ENCODE results near the gene VPS13D. TPM values are rescaled to one million over a fixed set of nuclear protein-coding genes. Genes with fewer than 3 reads are reported as not detected.

The VPS13D gene
- total and polyA plus RNA-seq, 2 experiments from 2014 or later = 10.7 to 34.9 TPM

DNA sequence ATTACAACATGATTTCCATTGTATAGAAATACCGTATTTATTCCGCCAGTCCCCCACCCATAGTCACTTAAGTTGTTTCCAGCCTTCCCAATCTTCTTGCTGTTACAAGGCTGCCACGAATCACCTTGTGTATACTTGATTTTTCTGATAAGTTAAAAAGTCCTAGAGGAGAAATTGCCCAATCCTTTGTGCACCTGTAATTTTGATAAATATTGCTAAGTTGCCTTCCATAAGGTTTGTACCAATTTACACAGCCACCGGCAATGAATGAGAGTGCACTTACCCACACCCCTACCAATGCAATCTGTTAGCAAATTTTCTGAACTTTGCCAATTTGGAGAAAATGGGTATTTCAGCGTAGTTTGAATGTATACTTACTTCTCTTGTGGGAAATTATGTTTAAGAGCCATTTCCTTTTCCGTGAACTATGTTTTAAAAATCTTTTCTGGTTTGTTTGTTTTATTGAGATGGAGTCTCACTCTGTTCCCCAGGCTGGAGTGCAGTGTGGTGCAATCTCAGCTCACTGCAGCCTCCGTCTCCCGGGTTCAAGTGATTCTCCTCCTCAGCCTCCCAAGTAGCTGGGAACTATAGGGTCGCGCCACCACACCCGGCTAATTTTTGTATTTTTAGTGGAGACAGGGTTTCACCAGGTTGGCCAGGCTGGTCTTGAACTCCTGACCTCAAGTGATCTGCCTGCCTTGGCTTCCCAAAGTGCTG lies 300.8 kb downstream of the VPS13D start:
- H4K20me1 ChIP-seq (replicated peaks; ENCODE audit: insufficient read depth) = no peaks in the 10 kb centered on the region
- no peaks in the 10 kb centered on the region for H3K27me3 ChIP-seq (ENCODE audit: insufficient read depth)
- H3F3A ChIP-seq (replicated peaks; ENCODE audit: low read depth) = no peaks in the 10 kb centered on the region
- Mint-ChIP-seq H3K27me3 (ENCODE audit: insufficient read depth, low read depth, poor library complexity) (no peaks in the 10 kb centered on the region), H3K4me3 (no peak overlapping the region), H3K36me3 (ENCODE audit: low read depth) (no peaks in the 10 kb centered on the region), H3K4me1 (peaks cover 2% of the 10 kb centered on the region; the same call in 1 of the 3 replicates), H3K9me3 (no peaks in the 10 kb centered on the region), H3K27ac (no peak overlapping the region)
- H3K27ac ChIP-seq (ENCODE audit: low read depth) = no peak overlapping the region
- H3K4me3 ChIP-seq = no peak overlapping the region
- H3K36me3 ChIP-seq (ENCODE audit: insufficient read depth) = no peaks in the 10 kb centered on the region
- TF ChIP-seq EZH2 (IDR thresholded peaks at IDR 0.05; ENCODE audit: low read depth, unreplicated experiment) (no peak), JUNB (IDR thresholded peaks at IDR 0.05; ENCODE audit: unreplicated experiment) (no peak), REST (IDR thresholded peaks at IDR 0.05; ENCODE audit: unreplicated experiment) (no peak), CTCF (conservative IDR thresholded peaks at IDR 0.05; ENCODE audit: low read depth in 2 of 2) (no peak), CREB1 (CRISPR knock-in tag; IDR thresholded peaks at IDR 0.05; ENCODE audit: low read depth) (no peak), ZNF331 (CRISPR knock-in tag; IDR thresholded peaks at IDR 0.05; ENCODE audit: low read depth) (no peak), STAT1 (IDR thresholded peaks at IDR 0.05; ENCODE audit: unreplicated experiment) (no peak), ZNF114 (CRISPR knock-in tag; IDR thresholded peaks at IDR 0.05) (no peak), EZH2phosphoT487 (IDR thresholded peaks at IDR 0.05; ENCODE audit: unreplicated experiment) (no peak), POLR2AphosphoS5 (IDR thresholded peaks at IDR 0.05; ENCODE audit: low read depth) (no peak), NANOG (IDR thresholded peaks at IDR 0.05; ENCODE audit: borderline replicate concordance) (no peak)
- TF ChIP-seq, protein P1, sequence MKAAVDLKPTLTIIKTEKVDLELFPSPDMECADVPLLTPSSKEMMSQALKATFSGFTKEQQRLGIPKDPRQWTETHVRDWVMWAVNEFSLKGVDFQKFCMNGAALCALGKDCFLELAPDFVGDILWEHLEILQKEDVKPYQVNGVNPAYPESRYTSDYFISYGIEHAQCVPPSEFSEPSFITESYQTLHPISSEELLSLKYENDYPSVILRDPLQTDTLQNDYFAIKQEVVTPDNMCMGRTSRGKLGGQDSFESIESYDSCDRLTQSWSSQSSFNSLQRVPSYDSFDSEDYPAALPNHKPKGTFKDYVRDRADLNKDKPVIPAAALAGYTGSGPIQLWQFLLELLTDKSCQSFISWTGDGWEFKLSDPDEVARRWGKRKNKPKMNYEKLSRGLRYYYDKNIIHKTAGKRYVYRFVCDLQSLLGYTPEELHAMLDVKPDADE (IDR thresholded peaks at IDR 0.05) = no peak
- TF ChIP-seq, protein P2, sequence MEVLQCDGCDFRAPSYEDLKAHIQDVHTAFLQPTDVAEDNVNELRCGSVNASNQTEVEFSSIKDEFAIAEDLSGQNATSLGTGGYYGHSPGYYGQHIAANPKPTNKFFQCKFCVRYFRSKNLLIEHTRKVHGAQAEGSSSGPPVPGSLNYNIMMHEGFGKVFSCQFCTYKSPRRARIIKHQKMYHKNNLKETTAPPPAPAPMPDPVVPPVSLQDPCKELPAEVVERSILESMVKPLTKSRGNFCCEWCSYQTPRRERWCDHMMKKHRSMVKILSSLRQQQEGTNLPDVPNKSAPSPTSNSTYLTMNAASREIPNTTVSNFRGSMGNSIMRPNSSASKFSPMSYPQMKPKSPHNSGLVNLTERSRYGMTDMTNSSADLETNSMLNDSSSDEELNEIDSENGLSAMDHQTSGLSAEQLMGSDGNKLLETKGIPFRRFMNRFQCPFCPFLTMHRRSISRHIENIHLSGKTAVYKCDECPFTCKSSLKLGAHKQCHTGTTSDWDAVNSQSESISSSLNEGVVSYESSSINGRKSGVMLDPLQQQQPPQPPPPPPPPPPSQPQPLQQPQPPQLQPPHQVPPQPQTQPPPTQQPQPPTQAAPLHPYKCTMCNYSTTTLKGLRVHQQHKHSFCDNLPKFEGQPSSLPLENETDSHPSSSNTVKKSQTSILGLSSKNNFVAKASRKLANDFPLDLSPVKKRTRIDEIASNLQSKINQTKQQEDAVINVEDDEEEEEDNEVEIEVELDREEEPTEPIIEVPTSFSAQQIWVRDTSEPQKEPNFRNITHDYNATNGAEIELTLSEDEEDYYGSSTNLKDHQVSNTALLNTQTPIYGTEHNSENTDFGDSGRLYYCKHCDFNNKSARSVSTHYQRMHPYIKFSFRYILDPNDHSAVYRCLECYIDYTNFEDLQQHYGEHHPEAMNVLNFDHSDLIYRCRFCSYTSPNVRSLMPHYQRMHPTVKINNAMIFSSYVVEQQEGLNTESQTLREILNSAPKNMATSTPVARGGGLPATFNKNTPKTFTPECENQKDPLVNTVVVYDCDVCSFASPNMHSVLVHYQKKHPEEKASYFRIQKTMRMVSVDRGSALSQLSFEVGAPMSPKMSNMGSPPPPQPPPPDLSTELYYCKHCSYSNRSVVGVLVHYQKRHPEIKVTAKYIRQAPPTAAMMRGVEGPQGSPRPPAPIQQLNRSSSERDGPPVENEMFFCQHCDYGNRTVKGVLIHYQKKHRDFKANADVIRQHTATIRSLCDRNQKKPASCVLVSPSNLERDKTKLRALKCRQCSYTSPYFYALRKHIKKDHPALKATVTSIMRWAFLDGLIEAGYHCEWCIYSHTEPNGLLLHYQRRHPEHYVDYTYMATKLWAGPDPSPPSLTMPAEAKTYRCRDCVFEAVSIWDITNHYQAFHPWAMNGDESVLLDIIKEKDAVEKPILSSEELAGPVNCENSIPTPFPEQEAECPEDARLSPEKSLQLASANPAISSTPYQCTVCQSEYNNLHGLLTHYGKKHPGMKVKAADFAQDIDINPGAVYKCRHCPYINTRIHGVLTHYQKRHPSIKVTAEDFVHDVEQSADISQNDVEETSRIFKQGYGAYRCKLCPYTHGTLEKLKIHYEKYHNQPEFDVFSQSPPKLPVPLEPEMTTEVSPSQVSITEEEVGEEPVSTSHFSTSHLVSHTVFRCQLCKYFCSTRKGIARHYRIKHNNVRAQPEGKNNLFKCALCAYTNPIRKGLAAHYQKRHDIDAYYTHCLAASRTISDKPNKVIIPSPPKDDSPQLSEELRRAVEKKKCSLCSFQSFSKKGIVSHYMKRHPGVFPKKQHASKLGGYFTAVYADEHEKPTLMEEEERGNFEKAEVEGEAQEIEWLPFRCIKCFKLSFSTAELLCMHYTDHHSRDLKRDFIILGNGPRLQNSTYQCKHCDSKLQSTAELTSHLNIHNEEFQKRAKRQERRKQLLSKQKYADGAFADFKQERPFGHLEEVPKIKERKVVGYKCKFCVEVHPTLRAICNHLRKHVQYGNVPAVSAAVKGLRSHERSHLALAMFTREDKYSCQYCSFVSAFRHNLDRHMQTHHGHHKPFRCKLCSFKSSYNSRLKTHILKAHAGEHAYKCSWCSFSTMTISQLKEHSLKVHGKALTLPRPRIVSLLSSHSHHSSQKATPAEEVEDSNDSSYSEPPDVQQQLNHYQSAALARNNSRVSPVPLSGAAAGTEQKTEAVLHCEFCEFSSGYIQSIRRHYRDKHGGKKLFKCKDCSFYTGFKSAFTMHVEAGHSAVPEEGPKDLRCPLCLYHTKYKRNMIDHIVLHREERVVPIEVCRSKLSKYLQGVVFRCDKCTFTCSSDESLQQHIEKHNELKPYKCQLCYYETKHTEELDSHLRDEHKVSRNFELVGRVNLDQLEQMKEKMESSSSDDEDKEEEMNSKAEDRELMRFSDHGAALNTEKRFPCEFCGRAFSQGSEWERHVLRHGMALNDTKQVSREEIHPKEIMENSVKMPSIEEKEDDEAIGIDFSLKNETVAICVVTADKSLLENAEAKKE (CRISPR knock-in tag; IDR thresholded peaks at IDR 0.05) = no peak
- H2AFZ ChIP-seq = no peak overlapping the region
- no peaks in the 10 kb centered on the region for H3K4me1 ChIP-seq (ENCODE audit: insufficient read depth)
- DNase-seq (ENCODE audit: low spot score) (no peak), ATAC-seq (no peak)
- H3K4me2 ChIP-seq = no peak overlapping the region
- H3K79me2 ChIP-seq (replicated peaks; ENCODE audit: insufficient read depth) = no peaks in the 10 kb centered on the region
- no peaks in the 10 kb centered on the region for H3K9me2 ChIP-seq (ENCODE audit: insufficient read depth)

Measured in GM23338 (cell line).